Stimulated activated CD4-positive, alpha-beta T cell treated with anti-CD3 and anti-CD28 coated beads, Interleukin-12 subunit alpha, Interleukin-12 subunit beta, amount 100 ng/mL, for 24 hours (primary cell): ENCODE data around the gene SLC28A3.
A peak's percentile ranks its signal among the peaks of the same experiment; 100 is the strongest.

Experiments used
- DNase-seq, 2 experiments: peaks; one replicate each; pipeline ENCODE4 v3.0.0-alpha.2; 2020; ENCODE audit warnings: low read depth in 2 of 2

The SLC28A3 gene

DNA sequence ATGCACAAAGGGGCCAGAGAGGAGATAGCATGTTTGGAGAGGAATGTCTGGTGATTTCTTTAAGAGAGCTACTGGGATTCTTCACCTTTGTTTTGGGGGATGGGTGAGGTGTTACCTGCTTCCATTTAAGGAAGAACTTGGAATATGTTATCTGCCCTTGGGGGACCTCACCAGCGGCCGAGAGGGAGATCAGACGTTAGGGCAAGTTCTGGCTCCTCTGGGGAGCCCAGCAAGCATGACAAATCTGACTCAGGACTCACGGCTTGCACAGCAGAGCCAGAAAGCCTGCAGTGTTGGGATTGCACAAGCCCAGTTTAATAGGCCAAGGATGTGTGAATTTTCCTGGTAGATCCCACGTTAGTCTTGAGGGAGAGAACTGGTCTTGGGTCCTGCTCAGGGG, 40.3 kb downstream of the SLC28A3 start:
- DNase-seq = no peak

GRCh38 chr9:84297162-84297821, 43.3 kb downstream of the SLC28A3 start:
- no peak for DNase-seq

GRCh38 chr9:84296146-84296843, 44.3 kb downstream of the SLC28A3 start:
- DNase-seq = peak; percentile 30 to 36

DNA sequence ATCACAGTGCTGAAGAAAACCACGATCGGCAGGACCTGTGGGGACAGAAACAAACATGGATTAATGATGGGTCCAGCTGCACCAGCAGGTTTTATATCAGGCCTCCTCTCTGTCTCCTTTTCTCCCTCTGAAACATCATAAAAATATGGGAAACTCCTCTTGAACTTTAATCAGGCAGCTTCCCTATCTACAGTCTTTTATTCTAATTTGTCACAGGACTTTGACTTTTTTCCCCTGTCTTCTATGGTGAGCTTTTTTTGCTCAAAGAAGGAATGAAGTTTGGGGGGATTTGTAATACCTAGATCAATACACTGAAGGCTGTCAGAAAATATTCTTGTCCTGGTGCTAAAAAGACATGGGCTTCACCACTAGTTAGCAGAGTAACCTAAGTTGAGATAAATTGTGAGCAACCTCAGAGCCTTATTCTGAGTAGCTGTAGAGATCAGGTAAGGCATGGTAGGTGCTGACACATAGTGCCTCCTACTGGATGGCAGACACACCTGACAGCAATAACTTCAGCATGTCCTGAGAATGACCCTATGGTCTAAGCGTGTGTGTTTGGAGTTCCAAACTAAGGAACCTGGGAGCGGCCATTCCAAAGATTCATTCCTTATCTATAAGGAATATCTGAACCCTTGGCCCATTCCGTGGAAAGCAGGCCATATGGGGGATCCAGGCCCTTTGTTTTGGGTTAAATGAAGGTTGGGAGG, 46.2 kb downstream of the SLC28A3 start:
- DNase-seq = no peak

GRCh38 chr9:84293001-84293798, 47.4 kb downstream of the SLC28A3 start:
- no peak for DNase-seq

DNA sequence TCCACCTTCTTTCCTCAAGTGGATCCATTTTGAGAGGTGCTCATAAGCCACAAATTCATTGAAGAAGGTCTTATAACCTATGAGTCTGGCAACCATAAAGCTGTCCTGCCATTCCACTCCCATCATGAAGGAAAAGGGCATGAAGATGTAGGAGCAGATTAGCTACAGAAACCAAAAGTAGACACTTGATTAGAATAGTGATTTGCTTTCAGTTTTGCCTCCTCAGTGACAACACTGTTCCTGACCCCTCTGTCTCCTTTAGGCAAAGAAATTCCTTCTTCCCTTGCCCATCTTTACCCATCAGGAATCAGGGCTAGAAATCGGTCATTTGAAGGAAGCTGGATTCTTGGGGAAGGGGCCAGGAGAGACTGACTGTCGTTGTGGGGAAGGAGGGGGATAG, 55.2 kb downstream of the SLC28A3 start:
- no peak for DNase-seq

GRCh38 chr9:84283946-84284345, 56.6 kb downstream of the SLC28A3 start:
- DNase-seq = no peak

DNA sequence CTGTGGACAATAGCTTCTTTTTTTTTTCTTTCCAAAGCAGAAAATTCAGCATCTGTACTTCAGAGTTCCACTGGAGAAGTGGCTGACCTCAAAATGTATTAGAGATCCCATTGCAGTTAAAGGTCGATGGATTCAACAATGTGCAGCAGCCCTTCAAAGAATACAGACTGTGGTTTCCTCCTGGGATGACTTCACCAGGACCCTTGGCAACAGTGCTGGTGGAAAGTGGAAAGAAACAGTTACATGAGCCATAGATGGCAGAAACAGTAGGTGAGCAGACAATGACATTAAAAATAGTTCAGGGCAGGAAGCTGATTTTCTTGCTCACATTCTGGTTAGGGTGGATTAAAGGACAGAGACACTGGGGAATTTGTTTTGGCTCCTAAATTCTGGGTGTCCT, 62.4 kb downstream of the SLC28A3 start:
- no peak for DNase-seq

GRCh38 chr9:84277646-84278045, 62.9 kb downstream of the SLC28A3 start:
- no peak for DNase-seq

DNA sequence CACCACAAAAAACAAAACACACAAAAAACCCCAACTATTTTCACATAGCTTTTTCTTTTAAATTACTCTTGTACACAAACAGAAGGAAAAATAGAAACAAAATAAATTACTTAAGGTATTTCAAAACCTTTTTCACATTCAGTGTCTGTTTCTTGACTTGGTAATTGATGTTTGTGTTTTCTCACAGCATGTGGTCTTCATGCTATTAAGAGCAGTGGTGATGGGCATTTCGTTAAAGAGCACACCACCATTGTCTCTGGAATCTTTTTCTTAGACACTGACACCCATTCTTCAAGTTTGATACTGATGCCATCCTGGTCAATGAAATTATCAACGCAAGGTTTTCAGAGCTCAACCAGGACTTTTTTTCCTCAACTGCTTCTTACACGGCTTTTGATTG, 63.8 kb downstream of the SLC28A3 start:
- DNase-seq = no peak

DNA sequence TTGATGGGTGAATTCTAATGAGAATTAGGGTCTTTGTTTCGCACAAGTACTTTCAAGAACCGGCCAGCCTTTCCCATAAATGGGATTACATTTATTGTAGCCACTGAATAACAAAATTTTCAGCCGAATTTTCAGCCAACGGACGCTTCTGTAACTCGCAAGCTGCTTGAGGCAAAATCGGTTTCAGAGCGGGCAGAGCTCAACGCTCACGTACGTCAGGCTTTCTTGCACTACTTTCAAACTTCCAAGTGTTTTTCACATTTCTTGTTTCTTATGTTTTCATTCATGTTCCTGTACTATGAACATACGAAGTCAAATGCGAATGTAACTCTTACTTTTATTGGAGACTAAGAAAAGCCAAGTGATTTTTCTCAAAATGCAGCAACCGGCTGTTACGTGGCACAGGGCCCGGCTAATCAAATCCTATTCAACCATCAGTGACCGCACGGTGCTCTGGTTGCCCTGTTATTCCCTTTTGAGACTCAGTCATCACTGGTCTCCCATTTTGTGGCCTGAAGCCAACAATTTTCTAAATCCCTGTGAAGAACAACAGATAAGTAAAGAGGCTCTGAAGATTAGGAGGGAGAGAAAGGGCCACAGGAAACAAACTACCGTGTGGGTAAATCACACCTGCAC, 68.5 kb downstream of the SLC28A3 start:
- DNase-seq = no peak

- DNase-seq = peak in 1 of 2 experiments; percentile 29
These were observed 69.0 kb downstream of the SLC28A3 start for GRCh38 chr9:84271531-84271900.

DNA sequence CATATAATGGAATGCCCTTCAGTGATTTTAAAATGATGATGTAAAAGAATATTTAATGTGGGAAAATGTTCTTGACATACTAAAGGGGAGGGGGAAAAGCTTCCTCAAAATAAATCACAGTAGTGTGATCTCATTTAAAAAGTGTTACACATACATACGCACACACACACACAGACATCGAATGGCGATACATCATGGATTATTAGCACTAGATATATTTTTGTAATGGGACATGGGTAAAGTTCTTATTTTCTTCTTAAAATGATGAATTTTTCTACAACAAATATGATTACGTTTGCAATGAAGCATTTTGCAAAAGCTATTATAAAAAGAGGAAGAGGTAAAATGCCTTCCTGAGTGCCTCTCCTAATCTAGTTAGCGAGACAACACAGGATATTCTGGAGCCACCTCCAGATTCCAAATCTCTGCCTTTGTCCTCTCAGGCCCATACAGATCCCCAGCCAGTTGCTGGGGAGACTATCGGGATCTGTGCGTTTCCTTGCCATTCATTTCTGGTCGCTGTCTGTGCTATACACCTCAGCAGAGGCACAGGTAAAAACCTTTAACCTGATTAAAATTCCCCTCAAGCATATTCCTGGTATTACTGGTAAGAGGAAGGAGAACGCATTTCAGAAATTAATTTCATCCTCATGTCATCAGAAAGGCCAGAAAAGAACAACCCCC, 69.6 kb downstream of the SLC28A3 start:
- DNase-seq = no peak

DNA sequence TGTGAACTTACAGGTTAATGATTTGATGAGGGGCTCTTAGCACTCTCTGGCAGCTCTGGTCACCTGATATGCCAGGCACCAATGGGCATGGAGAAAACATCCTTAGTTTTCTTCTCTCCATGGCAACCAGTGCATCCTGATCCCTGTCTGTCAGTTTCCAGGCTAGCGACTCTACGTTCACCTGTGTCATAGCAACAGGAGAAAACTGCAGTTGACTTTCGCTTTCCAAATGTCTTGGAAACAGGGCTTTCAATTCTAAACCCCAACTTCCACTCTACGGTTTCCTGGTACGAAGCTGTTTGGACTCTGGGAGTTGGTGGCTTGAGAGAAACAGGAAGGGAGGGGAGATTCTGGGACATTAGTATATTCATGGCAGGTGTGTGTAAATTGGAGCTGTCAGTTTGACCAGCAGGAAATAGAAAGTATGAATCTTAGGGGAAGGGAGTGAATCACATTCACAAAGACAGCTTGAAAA, 74.4 kb downstream of the SLC28A3 start:
- no peak for DNase-seq

DNA sequence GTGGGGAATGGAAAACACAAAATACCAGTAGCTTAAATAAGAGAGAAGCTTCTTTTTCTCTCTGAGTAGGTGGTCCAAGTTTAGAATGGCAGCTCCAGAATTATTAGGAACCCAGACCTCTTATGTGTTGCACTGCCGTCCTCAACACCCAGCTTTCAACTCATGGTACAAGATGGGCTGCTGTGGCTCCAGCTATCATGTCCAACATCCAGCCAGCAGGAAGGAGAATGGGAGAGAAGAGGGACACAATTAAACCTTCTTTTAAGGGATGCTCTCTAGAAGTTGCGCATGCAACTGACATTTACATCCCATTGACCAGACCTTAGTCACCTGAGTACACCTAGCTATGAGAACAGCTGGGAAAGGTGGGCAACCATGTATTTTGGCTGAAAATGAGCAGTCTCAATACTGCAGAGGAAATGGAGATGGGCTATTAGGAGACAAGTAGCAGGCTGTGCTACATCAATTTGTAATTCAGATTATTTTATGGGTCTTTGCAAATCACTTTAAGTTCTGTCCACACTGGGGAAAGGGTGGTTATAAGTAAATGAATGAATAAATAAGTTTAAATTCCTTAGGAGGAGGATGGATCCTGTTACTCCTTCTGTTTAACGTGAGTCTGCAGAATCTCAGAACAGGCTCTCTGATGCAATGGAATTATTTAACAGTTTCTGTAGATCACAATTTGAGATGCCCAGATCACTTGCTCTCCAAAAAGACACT, 76.1 kb downstream of the SLC28A3 start:
- no peak for DNase-seq

- DNase-seq = peak in 1 of 2 experiments; percentile 45
These were observed 79.3 kb downstream of the SLC28A3 start for GRCh38 chr9:84261070-84261746.

DNA sequence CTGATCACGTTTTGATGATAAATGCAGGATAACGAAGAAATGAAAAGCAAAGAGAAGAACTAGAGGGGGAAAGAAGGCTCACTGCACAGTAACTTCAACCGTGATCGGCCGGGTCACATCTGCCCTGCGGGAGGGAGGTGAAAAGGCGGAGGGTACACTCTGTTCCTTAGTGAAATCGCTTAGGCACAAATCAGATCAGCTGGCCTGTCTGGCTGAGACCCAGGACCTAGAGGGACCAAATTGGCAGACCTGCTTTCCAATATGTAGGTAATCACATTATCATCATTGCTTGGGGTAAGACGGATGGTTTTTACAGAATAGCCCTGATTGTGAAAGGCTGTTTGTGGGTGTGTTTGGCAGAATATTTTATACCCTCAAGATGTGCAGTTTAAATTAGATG, 82.2 kb downstream of the SLC28A3 start:
- no peak for DNase-seq

DNA sequence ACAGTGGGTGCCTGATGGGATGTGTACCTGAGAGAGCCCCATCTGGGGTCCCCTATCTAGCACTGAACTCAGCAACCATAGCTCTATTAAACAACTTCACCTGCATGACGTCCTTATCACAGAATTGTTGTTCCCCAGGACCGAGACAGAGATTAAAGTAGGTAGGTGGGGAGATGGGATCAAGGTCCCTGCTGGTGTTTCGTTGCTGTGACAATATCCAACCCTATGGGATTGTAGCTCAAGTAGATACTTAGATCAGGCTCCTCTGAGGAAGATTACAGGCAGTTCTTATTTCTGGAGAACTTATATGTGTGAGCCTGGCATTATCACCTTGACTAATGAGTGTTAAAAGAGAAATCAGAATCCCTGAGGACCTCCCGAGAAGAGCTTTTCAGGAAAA, 84.9 kb downstream of the SLC28A3 start:
- no peak for DNase-seq

DNA sequence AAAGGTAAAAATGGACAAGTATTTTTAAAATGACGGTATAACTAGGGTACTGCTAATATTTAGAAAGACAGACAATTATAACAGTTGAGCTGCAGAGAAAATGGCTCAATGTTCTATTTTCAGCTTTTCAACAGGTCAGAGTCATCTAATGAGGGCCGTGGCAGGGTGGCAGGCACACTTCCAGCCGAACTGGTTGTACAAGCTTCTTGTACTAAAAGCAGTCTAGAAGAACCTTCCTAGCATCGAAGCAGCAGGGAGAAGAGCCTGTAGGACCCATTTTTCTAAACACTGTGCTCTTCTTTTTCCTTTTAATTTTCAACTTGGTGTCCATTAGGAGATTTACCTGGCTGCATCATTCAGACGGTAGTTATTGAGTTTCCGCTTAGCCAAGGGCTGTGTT, 85.6 kb downstream of the SLC28A3 start:
- no peak for DNase-seq

DNA sequence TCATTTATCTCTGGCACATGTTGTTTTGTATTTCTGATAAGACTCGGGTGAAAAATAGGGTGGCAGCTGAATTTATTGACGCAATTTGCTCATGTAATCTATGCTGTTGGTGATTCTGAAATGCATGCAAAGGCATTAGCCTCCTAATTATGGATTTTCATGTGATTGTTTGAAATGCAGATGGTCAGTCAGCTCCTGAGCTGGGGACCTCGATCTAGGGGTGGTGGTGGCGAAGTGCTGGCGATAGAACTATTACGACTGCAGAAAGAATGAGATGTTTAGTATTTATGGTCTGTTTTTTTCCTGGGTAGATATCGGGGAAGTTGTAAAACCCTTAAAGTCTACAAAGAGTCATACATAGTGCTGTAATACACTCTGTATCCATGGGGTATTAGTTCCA, 88.6 kb downstream of the SLC28A3 start:
- DNase-seq = no peak
